ENCODE measurements around the gene PIKFYVE. TPM values are rescaled to one million over a fixed set of nuclear protein-coding genes. Genes with fewer than 3 reads are reported as not detected.

PIKFYVE gene
- total RNA-seq, 1 experiment from 2014 or later: 22.8 TPM

DNA sequence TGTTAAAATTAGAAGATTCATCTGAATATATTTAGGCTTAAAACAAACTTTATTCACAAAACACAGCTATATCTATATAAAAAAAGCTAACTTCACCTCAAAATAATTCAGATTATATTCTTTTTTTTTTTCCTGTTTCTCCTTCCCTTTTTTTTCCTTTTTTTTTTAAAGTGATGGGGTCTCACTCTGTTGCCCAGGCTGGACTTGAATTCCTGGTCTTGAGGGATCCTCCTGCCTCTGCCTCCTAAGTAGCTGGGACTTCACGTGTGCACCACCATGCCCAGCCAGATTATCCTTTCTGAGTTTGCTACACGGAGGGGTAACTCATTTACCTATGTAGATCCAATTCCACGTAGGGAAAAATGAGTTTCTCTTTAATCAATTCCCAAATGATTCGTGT, 15.0 kb upstream of the PIKFYVE start:
- no peaks in the 10 kb centered on the region for H3K27me3 Mint-ChIP-seq (ENCODE audit: insufficient read depth, unreplicated experiment)
- no peak for DNase-seq (ENCODE audit: unreplicated experiment)
- no peak for TF ChIP-seq CTCF (IDR thresholded peaks at IDR 0.05; ENCODE audit: unreplicated experiment)
- H3K36me3 Mint-ChIP-seq (ENCODE audit: insufficient read depth, unreplicated experiment): peaks cover 56% of the 10 kb centered on the region
- ChIA-PET POLR2A (interaction anchor here (0.7 to 6.4 kb wide), 3 partner anchors 16 to 1992 kb away, joined by 3 to 159 read pairs (median 3); partner anchors contain the start of gene PIKFYVE), CTCF (interaction anchor here (0.7 to 7.4 kb wide), 4 partner anchors 75 to 1469 kb away, joined by 3 to 104 read pairs (median 4); no protein-coding TSS in a partner anchor)
- BruUV-seq (replicated peaks): no TSS peak
- peak overlapping the region; percentile 71 for H3K27ac Mint-ChIP-seq (ENCODE audit: low read depth, unreplicated experiment)
- H3K4me3 Mint-ChIP-seq (ENCODE audit: unreplicated experiment): no peak overlapping the region
- intact Hi-C loops (cut with micrococcal nuclease): no loop called here
- no peaks in the 10 kb centered on the region for H3K9me3 Mint-ChIP-seq (ENCODE audit: unreplicated experiment)
- peaks cover 28% of the 10 kb centered on the region for H3K4me1 Mint-ChIP-seq (ENCODE audit: insufficient read depth, unreplicated experiment)

DNA sequence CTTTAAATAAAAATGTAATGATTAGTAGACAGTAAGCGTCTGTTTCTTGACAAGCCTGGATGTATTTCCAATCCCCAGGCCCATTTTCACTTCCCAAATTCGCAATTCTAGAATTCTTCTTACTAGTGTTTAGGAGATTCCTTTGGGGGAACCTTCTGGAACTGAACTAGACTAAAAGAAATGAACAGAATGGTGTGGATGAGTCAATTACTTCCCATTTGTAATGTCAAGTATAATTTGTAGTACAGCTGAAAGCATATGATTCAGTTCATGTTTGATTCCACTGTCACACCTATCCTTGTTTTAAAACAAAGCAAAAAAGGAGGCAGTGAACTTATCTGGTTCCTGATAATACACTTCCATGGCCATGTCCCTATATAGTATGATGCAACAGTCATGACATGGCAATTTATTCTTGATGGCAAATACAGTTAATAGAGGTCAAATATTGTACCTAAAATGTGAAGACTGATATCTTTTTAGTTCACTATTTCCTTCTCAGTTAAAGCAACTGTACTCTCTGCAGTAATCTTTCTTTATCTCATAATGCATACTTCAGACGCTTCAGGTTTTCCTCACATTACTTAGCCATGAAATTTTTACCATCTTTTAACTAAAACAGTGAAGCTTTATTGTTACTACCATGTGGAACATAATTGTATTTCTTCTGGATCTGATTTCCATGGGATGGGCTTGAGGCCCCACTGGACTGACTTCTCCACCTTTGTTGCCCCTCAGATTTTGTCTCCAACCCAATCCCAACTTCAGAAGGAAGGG, 13.2 kb upstream of the PIKFYVE start:
- Mint-ChIP-seq H3K27me3 (ENCODE audit: insufficient read depth, unreplicated experiment) (no peaks in the 10 kb centered on the region), H3K27ac (ENCODE audit: low read depth, unreplicated experiment) (peak overlapping the region; percentile 59), H3K36me3 (ENCODE audit: insufficient read depth, unreplicated experiment) (peaks cover 38% of the 10 kb centered on the region), H3K4me1 (ENCODE audit: insufficient read depth, unreplicated experiment) (peaks cover 28% of the 10 kb centered on the region), H3K9me3 (ENCODE audit: unreplicated experiment) (no peaks in the 10 kb centered on the region), H3K4me3 (ENCODE audit: unreplicated experiment) (peak overlapping the region; percentile 83)
- intact Hi-C loops (cut with micrococcal nuclease): no loop called here
- DNase-seq (ENCODE audit: unreplicated experiment): no peak
- BruUV-seq (replicated peaks): no TSS peak
- ChIA-PET POLR2A (interaction anchor here (0.6 to 6.4 kb wide), 11 partner anchors 14 to 1087 kb away, joined by 3 to 159 read pairs (median 4); partner anchors contain the start of genes KLF7 and PIKFYVE), CTCF (interaction anchor here (0.6 to 7.4 kb wide), 13 partner anchors 11 to 694 kb away, joined by 3 to 104 read pairs (median 5); partner anchors contain the start of gene PIKFYVE)
- no peak for TF ChIP-seq CTCF (IDR thresholded peaks at IDR 0.05; ENCODE audit: unreplicated experiment)

DNA sequence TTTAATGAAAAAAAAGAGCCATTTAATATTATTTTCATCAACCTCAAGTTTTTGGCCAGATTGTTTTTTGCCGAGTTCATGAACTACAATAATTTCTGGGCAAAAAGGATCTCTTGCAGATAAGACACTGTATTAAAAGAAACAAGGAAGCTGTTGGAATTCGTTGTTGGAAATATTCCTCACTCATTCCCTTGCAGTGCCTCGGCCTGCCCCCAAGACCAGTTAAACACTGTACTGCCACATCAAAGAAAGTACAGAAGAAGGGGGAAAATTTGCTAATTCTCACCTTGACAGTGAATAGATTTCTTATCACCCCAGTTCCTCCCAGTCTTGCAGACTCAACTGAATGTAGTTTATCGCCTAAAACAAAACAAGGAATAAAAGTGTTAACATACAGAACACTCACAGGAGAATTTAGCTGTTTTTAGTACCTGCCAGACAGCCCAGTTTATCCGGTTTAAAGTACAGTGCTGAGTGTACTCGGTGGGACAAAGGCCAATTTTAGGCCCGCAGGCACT, 12.4 kb upstream of the PIKFYVE start:
- TSS peak; percentile 77 for BruUV-seq (replicated peaks)
- Mint-ChIP-seq H3K9me3 (ENCODE audit: unreplicated experiment) (no peaks in the 10 kb centered on the region), H3K27ac (ENCODE audit: low read depth, unreplicated experiment) (peak overlapping the region; percentile 59), H3K4me1 (ENCODE audit: insufficient read depth, unreplicated experiment) (peaks cover 28% of the 10 kb centered on the region), H3K4me3 (ENCODE audit: unreplicated experiment) (peak overlapping the region; percentile 83), H3K36me3 (ENCODE audit: insufficient read depth, unreplicated experiment) (peaks cover 31% of the 10 kb centered on the region), H3K27me3 (ENCODE audit: insufficient read depth, unreplicated experiment) (no peaks in the 10 kb centered on the region)
- DNase-seq (ENCODE audit: unreplicated experiment): no peak
- POLR2A ChIA-PET: interaction anchor here (0.6 to 6.4 kb wide), 15 partner anchors 8 to 1087 kb away, joined by 3 to 159 read pairs (median 4); partner anchors contain the start of genes KLF7 and PIKFYVE
- TF ChIP-seq CTCF (IDR thresholded peaks at IDR 0.05; ENCODE audit: unreplicated experiment): no peak
- CTCF ChIA-PET: interaction anchor here (0.6 to 7.4 kb wide), 12 partner anchors 11 to 508 kb away, joined by 3 to 104 read pairs (median 4); partner anchors contain the start of gene PIKFYVE
- intact Hi-C loops (cut with micrococcal nuclease): no loop called here

Measured in MCF 10A (cell line).